Loucy (cell line): ENCODE measurements around the gene ZNF595.
"Not testable (repeated sequence)": the region's sequence is repeated elsewhere in the genome, so short reads cannot be mapped to it uniquely, and the experiment has no call there.

Source experiments
- EZH2phosphoT487 ChIP-seq: fragments of 200-600 bp; IDR thresholded peaks from 2 replicates; pipeline ENCODE4 v1.6.1; 2018; ENCODE audit warnings: antibody characterized with exemption, mild to moderate bottlenecking, moderate library complexity, borderline replicate concordance
- TF ChIP-seq, protein P1 (sequence below): fragments of 200-600 bp; sonication (generic); conservative IDR thresholded peaks from 2 replicates; pipeline ENCODE4 v1.5.1; 2014; ENCODE audit warnings: mild to moderate bottlenecking, antibody characterized with exemption, low read length

DNA sequence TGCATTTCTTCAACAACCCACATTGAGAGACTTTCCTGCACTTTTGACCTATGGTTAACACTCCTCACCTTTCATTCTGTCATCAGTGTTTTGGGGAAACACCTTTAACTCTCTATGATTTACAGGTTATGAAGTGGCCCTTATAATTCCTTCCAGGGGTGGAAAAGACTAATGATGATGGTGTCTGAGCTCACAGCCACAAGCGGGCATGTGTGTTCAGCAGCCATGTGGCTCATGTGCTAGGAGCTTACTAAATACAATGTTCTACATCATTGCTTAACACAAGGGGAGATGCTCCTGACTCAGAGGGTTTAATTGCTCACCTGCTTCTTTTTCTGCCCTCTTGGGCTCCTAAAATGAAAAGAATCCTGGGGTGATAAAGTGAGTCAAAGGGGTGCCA, 28.8 kb upstream of the ZNF595 start:
- TF ChIP-seq, protein P1, sequence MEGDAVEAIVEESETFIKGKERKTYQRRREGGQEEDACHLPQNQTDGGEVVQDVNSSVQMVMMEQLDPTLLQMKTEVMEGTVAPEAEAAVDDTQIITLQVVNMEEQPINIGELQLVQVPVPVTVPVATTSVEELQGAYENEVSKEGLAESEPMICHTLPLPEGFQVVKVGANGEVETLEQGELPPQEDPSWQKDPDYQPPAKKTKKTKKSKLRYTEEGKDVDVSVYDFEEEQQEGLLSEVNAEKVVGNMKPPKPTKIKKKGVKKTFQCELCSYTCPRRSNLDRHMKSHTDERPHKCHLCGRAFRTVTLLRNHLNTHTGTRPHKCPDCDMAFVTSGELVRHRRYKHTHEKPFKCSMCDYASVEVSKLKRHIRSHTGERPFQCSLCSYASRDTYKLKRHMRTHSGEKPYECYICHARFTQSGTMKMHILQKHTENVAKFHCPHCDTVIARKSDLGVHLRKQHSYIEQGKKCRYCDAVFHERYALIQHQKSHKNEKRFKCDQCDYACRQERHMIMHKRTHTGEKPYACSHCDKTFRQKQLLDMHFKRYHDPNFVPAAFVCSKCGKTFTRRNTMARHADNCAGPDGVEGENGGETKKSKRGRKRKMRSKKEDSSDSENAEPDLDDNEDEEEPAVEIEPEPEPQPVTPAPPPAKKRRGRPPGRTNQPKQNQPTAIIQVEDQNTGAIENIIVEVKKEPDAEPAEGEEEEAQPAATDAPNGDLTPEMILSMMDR: not testable (repeated sequence)
- TF ChIP-seq EZH2phosphoT487: not testable (repeated sequence)
